HL-60 (cell line): ENCODE results near the gene FOXRED2.

Source experiments
- DNase-seq, 2 experiments: peaks; one replicate each; pipeline ENCODE4 v3.0.0-alpha.2; 2010 to 2020; ENCODE audit warnings: low read depth in 1 of 2, low spot score in 1 of 2
- H3K27ac ChIP-seq: fragments of 250-450 bp; sonication (Bioruptor Pico); replicated peaks from 2 replicates; pipeline ENCODE4 v1.5.1; 2020; ENCODE audit warnings: mild to moderate bottlenecking, moderate library complexity
- H3K27me3 ChIP-seq: fragments of 250-450 bp; sonication (Bioruptor Pico); 2 replicates; pipeline ENCODE4 v1.5.1; 2021; ENCODE audit warnings: mild to moderate bottlenecking, moderate library complexity; ENCODE audit not compliant: insufficient read depth, poor library complexity, severe bottlenecking
- H3K4me3 ChIP-seq: replicated peaks from 2 replicates; pipeline ENCODE4 v1.5.1; 2011; ENCODE audit warnings: mild to moderate bottlenecking, control low read depth, low read length; ENCODE audit not compliant: insufficient read depth
- CTCF ChIP-seq: IDR thresholded peaks from one replicate; pipeline ENCODE4 v1.5.1; 2011; ENCODE audit warnings: low read length, control low read depth, inconsistent platforms; ENCODE audit not compliant: insufficient read depth
- GABPA ChIP-seq: IDR thresholded peaks from 2 replicates; pipeline ENCODE4 v1.6.1; 2012; ENCODE audit warnings: low read depth
- POLR2AphosphoS5 ChIP-seq: IDR thresholded peaks from 2 replicates; pipeline ENCODE4 v1.6.1; 2012; ENCODE audit warnings: low read depth
- REST ChIP-seq: IDR thresholded peaks from 2 replicates; pipeline ENCODE4 v1.6.1; 2012; ENCODE audit warnings: low read depth; ENCODE audit not compliant: insufficient replicate concordance
- SPI1 ChIP-seq: IDR thresholded peaks from 2 replicates; pipeline ENCODE4 v1.6.1; 2012; ENCODE audit warnings: low read depth, mild to moderate bottlenecking, borderline replicate concordance

The FOXRED2 gene

GRCh38 chr22:36481393-36482168, 25.3 kb downstream of the FOXRED2 start, which contains the start of gene TXN2:
TSS of gene TXN2 (minus strand) at chr22:36481640. CDS start at chr22:36480837, 803 bp downstream.
- DNase-seq = peak; percentile 96 to 97
- Histone ChIP-seq H3K4me3 (peak within 1 kb of the TSS; percentile 68), H3K27ac (peak within 1 kb of the TSS; percentile 98)

GRCh38 chr22:36480941-36481392, 25.9 kb downstream of the FOXRED2 start:
- H3K27me3 ChIP-seq = no peaks in the 10 kb centered on the region
- H3K27ac ChIP-seq = peak overlapping the region; percentile 98
- no peak for TF ChIP-seq REST
- TF ChIP-seq SPI1 = no peak
- no peak for TF ChIP-seq POLR2AphosphoS5
- no peak for TF ChIP-seq GABPA
- no peak for TF ChIP-seq CTCF
- no peak for DNase-seq
- H3K4me3 ChIP-seq = peak overlapping the region; percentile 68

More at GRCh38 chr22:36481393-36482168, 25.3 kb downstream of the FOXRED2 start, which contains the start of gene TXN2:
- H3K27me3 ChIP-seq = no peaks in the 10 kb centered on the region
- peak; percentile 33 for TF ChIP-seq REST
- 0 out of 2 replicates have a peak, but pooled peaks have one; percentile 23 for TF ChIP-seq SPI1
- TF ChIP-seq CTCF = no peak
- peak; percentile 89 for TF ChIP-seq GABPA
- TF ChIP-seq POLR2AphosphoS5 = peak; percentile 92

- Histone ChIP-seq H3K27me3 (no peaks in the 10 kb centered on the region), H3K4me3 (no peak overlapping the region), H3K27ac (no peak overlapping the region)
- DNase-seq = no peak
- no peak for TF ChIP-seq CTCF
- no peak for TF ChIP-seq POLR2AphosphoS5
- no peak for TF ChIP-seq GABPA
- no peak for TF ChIP-seq REST
- TF ChIP-seq SPI1 = no peak
Observed at GRCh38 chr22:36478966-36479365, 27.9 kb downstream of the FOXRED2 start.
